Cerebellar cortex (tissue), 1 donor: ENCODE measurements around the gene ARVCF.

Source experiments
- DNase-seq: peaks from one replicate; pipeline ENCODE4 v3.0.0-alpha.2; 2015; ENCODE audit warnings: low spot score

ARVCF gene

GRCh38 chr22:19998991-19999820 lies 17.4 kb downstream of the ARVCF start:
- DNase-seq, result no peak

- DNase-seq, result no peak
Observed at GRCh38 chr22:19998232-19998951, 18.2 kb downstream of the ARVCF start.

- no peak for DNase-seq
Observed at GRCh38 chr22:19997561-19998231, 18.9 kb downstream of the ARVCF start.

- no peak for DNase-seq
Observed at GRCh38 chr22:19996694-19997384, 19.8 kb downstream of the ARVCF start.

- DNase-seq, result no peak
Observed at GRCh38 chr22:19995611-19996339, 20.8 kb downstream of the ARVCF start.

- no peak for DNase-seq
Observed at GRCh38 chr22:19994851-19995610, 21.6 kb downstream of the ARVCF start.

GRCh38 chr22:19993926-19994325 lies 22.7 kb downstream of the ARVCF start:
- no peak for DNase-seq

- no peak for DNase-seq
Observed at GRCh38 chr22:19992921-19993355, 23.7 kb downstream of the ARVCF start.

GRCh38 chr22:19992481-19992911 lies 24.1 kb downstream of the ARVCF start:
- no peak for DNase-seq

GRCh38 chr22:19991645-19992451 lies 24.8 kb downstream of the ARVCF start:
- DNase-seq, result no peak

GRCh38 chr22:19991395-19991644 lies 25.3 kb downstream of the ARVCF start:
- DNase-seq, result no peak

- DNase-seq, result no peak
Observed at GRCh38 chr22:19990609-19991394, 25.8 kb downstream of the ARVCF start.

GRCh38 chr22:19990188-19990587 lies 26.4 kb downstream of the ARVCF start:
- no peak for DNase-seq

GRCh38 chr22:19989725-19990067 lies 26.9 kb downstream of the ARVCF start:
- DNase-seq, result no peak

- no peak for DNase-seq
Observed at GRCh38 chr22:19988965-19989724, 27.5 kb downstream of the ARVCF start.

GRCh38 chr22:19988331-19988808 lies 28.3 kb downstream of the ARVCF start:
- DNase-seq, result no peak

GRCh38 chr22:19987394-19988306 lies 29.0 kb downstream of the ARVCF start:
- DNase-seq, result no peak
